ENCODE measurements around the gene RFPL4AL1. TPM values are rescaled to one million over a fixed set of nuclear protein-coding genes. Genes with fewer than 3 reads are reported as not detected.
"Not testable (repeated sequence)": the region's sequence is repeated elsewhere in the genome, so short reads cannot be mapped to it uniquely, and the experiment has no call there.

RFPL4AL1 gene
- 0.63 TPM for polyA plus RNA-seq (ENCODE audit: insufficient read length)

- not testable (repeated sequence) for DNase-seq (ENCODE audit: low read depth)
Observed at GRCh38 chr19:55768818-55769217, at the start of gene RFPL4AL1. TSS of gene RFPL4AL1 (plus strand) at chr19:55769118. CDS start at chr19:55771805, 2,687 bp downstream.

- DNase-seq (ENCODE audit: low read depth), result no peak
Observed at GRCh38 chr19:55720214-55720746, 48.6 kb upstream of the RFPL4AL1 start.

GRCh38 chr19:55720801-55721200 lies 48.1 kb upstream of the RFPL4AL1 start:
- DNase-seq (ENCODE audit: low read depth), result no peak

- no peak for DNase-seq (ENCODE audit: low read depth)
Observed at GRCh38 chr19:55723491-55723890, 45.4 kb upstream of the RFPL4AL1 start.

GRCh38 chr19:55730378-55730777 lies 38.5 kb upstream of the RFPL4AL1 start:
- DNase-seq (ENCODE audit: low read depth), result not testable (repeated sequence)

GRCh38 chr19:55738302-55738701 lies 30.6 kb upstream of the RFPL4AL1 start, which contains the start of gene NLRP9:
TSS of gene NLRP9 (minus strand) at chr19:55738402. CDS start at chr19:55738374, 28 bp downstream.
- DNase-seq (ENCODE audit: low read depth), result no peak

GRCh38 chr19:55750715-55751114 lies 18.2 kb upstream of the RFPL4AL1 start:
- no peak for DNase-seq (ENCODE audit: low read depth)

GRCh38 chr19:55753401-55753800 lies 15.5 kb upstream of the RFPL4AL1 start:
- no peak for DNase-seq (ENCODE audit: low read depth)

- DNase-seq (ENCODE audit: low read depth), result not testable (repeated sequence)
Observed at GRCh38 chr19:55756808-55757207, 12.1 kb upstream of the RFPL4AL1 start.

- not testable (repeated sequence) for DNase-seq (ENCODE audit: low read depth)
Observed at GRCh38 chr19:55758797-55759196, 10.1 kb upstream of the RFPL4AL1 start, which contains the start of gene RFPL4A. TSS of gene RFPL4A (plus strand) at chr19:55759097. CDS start at chr19:55761801, 2,704 bp downstream.

- no peak for DNase-seq (ENCODE audit: low read depth)
Observed at GRCh38 chr19:55766466-55766865, 2.5 kb upstream of the RFPL4AL1 start.

GRCh38 chr19:55769632-55770031 lies 714 bp downstream of the RFPL4AL1 start:
- not testable (repeated sequence) for DNase-seq (ENCODE audit: low read depth)

GRCh38 chr19:55777528-55777927 lies 8.6 kb downstream of the RFPL4AL1 start:
- DNase-seq (ENCODE audit: low read depth), result no peak

- no peak for DNase-seq (ENCODE audit: low read depth)
Observed at GRCh38 chr19:55778331-55778730, 9.4 kb downstream of the RFPL4AL1 start.

- no peak for DNase-seq (ENCODE audit: low read depth)
Observed at GRCh38 chr19:55781112-55781511, 12.2 kb downstream of the RFPL4AL1 start.

- no peak for DNase-seq (ENCODE audit: low read depth)
Observed at GRCh38 chr19:55795021-55795420, 26.1 kb downstream of the RFPL4AL1 start.

- no peak for DNase-seq (ENCODE audit: low read depth)
Observed at GRCh38 chr19:55801416-55801815, 32.5 kb downstream of the RFPL4AL1 start.

- DNase-seq (ENCODE audit: low read depth), result no peak
Observed at GRCh38 chr19:55802281-55802680, 33.4 kb downstream of the RFPL4AL1 start.

- no peak for DNase-seq (ENCODE audit: low read depth)
Observed at GRCh38 chr19:55809381-55810058, 40.6 kb downstream of the RFPL4AL1 start.

- no peak for DNase-seq (ENCODE audit: low read depth)
Observed at GRCh38 chr19:55811340-55811739, 42.4 kb downstream of the RFPL4AL1 start.

GRCh38 chr19:55812449-55812848 lies 43.5 kb downstream of the RFPL4AL1 start:
- no peak for DNase-seq (ENCODE audit: low read depth)

- no peak for DNase-seq (ENCODE audit: low read depth)
Observed at GRCh38 chr19:55813906-55814305, 45.0 kb downstream of the RFPL4AL1 start.

GRCh38 chr19:55820037-55820436 lies 51.1 kb downstream of the RFPL4AL1 start:
- DNase-seq (ENCODE audit: low read depth), result no peak

All from forelimb muscle (tissue), 1 donor.